Effector memory CD8-positive, alpha-beta T cell (primary cell): ENCODE data around the gene OTUB1.

ENCODE experiments used
- ATAC-seq: fragments of 150-1000 bp; cut with Tn5 transposase; replicated peaks from 2 replicates; pipeline ENCODE4 v1.10.0; 2021; ENCODE audit warnings: mild to moderate bottlenecking, moderate library complexity
- DNase-seq, 3 experiments: peaks; one replicate each; pipeline ENCODE4 v3.0.0; 2021
- H3K27ac Mint-ChIP-seq, 2 donors: one replicate each; pipeline ENCODE4 v1.8.0; 2022; ENCODE audit warnings: mild to moderate bottlenecking in 2 of 2, mixed read lengths in 2 of 2, moderate library complexity in 2 of 2
- H3K27me3 Mint-ChIP-seq, 2 donors: one replicate each; pipeline ENCODE4 v1.8.0; 2022; ENCODE audit warnings: mixed read lengths in 2 of 2
- H3K36me3 Mint-ChIP-seq: one replicate; pipeline ENCODE4 v1.8.0; 2022; ENCODE audit warnings: mild to moderate bottlenecking, moderate library complexity, mixed read lengths; ENCODE audit not compliant: insufficient read depth
- H3K4me1 Mint-ChIP-seq, 2 donors: one replicate each; pipeline ENCODE4 v1.8.0; 2022; ENCODE audit warnings: low read depth in 2 of 2, mixed read lengths in 2 of 2
- H3K4me3 Mint-ChIP-seq, 2 donors: one replicate each; pipeline ENCODE4 v1.8.0; 2022; ENCODE audit warnings: mild to moderate bottlenecking in 2 of 2, mixed read lengths in 2 of 2, moderate library complexity in 2 of 2
- H3K9me3 Mint-ChIP-seq, 2 donors: one replicate each; pipeline ENCODE4 v1.8.0; 2022; ENCODE audit warnings: mixed read lengths in 2 of 2

OTUB1 gene

DNA sequence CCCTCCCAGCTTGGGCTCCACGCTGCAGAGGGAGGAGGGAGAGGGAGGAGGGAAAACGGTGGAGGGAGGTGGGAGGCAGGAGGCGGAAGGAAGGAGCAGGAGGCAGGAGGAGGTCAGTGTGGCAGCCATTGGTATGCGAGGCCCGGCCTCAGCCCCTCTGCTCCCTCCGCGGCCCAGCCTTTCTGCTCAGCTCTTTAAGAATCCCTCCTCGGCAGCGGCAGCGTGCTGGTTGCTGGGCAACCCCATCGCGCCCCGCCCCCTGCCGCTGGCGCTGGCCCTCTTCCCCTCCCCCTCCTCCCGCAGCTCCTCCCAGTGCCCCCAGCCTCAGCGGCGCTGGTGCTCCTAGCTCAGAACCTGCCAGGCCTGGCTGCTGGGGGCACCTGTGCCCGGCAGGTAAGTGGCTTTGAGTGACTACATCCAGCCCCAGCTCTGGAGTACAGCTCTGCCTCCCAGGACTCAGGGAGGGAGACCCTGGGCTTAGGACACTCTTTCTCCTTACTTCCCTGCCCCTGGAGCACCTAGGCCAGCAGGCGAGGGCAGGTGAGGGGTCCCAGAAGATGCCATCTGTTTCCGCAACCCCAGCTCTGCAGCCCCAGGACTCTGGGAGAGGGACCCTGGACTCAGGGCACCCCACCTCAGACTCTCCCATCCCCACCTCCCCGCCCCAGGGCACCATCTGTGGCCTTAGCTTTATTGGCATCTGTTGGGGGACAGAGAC is 42.3 kb downstream of the OTUB1 start:
- peaks cover 30 to 51% of the 10 kb centered on the region in 2 donors for H3K27me3 Mint-ChIP-seq
- ATAC-seq (no peak), DNase-seq (no peak)
- H3K9me3 Mint-ChIP-seq = no peaks in the 10 kb centered on the region
- H3K4me1 Mint-ChIP-seq = no peaks in the 10 kb centered on the region
- no peak overlapping the region for H3K4me3 Mint-ChIP-seq
- no peaks in the 10 kb centered on the region for H3K36me3 Mint-ChIP-seq
- H3K27ac Mint-ChIP-seq = no peak overlapping the region

DNA sequence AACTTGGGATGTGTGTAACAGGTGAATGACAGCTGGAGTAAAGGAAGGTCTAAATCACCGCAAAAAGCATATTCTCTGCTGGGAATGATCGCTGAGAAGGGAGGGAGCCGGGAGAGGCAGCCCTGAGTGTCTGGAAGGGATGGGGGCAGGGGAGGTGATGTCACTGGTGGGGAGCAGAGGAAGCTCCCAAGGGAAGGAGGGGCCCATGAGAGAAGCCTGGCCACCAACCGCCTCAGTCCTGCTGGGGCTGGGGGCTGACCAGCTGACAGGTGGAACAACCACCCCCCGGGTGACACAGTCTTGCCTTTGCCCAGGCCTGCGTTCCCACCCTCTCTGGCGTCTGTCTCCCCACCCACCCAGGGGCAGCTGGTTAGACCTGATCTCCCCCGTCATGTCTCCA is 43.5 kb downstream of the OTUB1 start:
- no peaks in the 10 kb centered on the region for H3K9me3 Mint-ChIP-seq
- H3K4me3 Mint-ChIP-seq = no peak overlapping the region
- no peaks in the 10 kb centered on the region for H3K4me1 Mint-ChIP-seq
- ATAC-seq (no peak), DNase-seq (no peak)
- no peak overlapping the region for H3K27ac Mint-ChIP-seq
- no peaks in the 10 kb centered on the region for H3K36me3 Mint-ChIP-seq
- H3K27me3 Mint-ChIP-seq = peaks cover 40 to 63% of the 10 kb centered on the region in 2 donors

DNA sequence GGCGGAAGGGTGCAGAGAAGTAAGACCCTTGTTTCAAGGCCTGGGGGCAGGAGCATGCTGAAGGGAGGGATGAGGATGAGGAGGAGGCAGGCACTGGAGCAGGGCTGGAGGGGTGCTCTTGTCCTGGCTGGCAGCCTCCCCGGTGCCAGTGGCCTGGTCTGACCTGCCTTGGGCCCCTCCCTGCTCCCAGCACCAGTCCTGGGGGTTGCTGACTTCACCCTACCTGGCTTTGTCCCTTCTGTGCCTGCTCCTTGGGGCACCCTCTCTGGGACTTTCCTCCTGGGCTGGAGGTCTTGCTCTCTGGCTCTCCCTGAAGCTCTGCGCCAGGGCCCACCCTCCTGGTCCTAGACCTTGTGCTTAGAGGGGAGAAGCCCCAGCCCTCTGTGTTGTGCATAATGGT is 44.8 kb downstream of the OTUB1 start:
- DNase-seq (no peak), ATAC-seq (no peak)
- Mint-ChIP-seq H3K4me1 (peaks cover 4% of the 10 kb centered on the region in 2 donors), H3K4me3 (no peak overlapping the region), H3K36me3 (peaks cover 4% of the 10 kb centered on the region), H3K9me3 (no peaks in the 10 kb centered on the region), H3K27me3 (peaks cover 47 to 71% of the 10 kb centered on the region in 2 donors), H3K27ac (no peak overlapping the region)

DNA sequence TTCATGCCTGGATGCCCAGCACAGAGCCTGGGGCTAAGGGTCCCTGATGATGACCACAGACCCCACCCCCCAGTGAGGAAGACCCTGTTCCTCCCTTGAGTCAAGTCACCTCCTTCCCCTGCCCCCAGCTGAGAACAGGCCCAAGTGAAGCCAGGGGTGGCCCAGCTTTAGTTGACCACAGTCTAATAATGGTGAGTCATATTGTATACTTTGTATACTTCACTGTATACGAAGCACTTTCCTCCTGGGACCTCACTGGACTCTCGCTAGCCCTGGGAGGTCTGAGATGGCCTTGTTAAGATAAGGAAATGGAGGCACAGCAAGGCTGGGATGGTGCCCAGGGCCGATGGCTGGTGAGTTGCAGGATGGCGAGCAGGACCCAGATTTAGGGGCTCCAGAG is 45.8 kb downstream of the OTUB1 start:
- DNase-seq = no peak
- peaks cover 42 to 70% of the 10 kb centered on the region in 2 donors for H3K27me3 Mint-ChIP-seq
- no peak overlapping the region for H3K27ac Mint-ChIP-seq
- ATAC-seq = no peak
- peaks cover 4% of the 10 kb centered on the region for H3K36me3 Mint-ChIP-seq
- H3K9me3 Mint-ChIP-seq = no peaks in the 10 kb centered on the region
- no peak overlapping the region for H3K4me3 Mint-ChIP-seq
- peaks cover 4% of the 10 kb centered on the region in 2 donors for H3K4me1 Mint-ChIP-seq

DNA sequence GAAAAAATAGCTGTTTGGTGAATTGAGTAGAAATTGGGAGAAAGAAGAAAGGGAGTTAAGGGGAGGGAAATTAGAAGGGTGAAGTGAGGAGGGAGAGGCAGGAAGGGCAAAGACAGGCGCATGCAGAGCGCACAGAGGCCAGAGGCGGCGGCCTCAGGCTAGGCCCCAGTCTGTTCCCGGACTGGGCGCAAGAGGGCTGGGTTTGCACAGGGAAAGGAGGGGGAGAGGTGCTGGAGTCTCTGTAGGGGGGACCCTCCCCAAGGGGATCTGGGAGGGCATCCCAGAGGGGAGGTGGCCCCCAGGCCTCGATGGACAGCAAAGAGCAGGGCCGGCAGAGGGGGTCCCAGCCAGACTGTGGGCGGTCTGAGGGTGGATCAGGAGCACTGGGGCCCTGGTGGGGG is 48.2 kb downstream of the OTUB1 start:
- Mint-ChIP-seq H3K4me1 (peaks cover 4% of the 10 kb centered on the region in 2 donors), H3K4me3 (peak overlapping the region; percentile 76 to 78), H3K27ac (no peak overlapping the region), H3K9me3 (no peaks in the 10 kb centered on the region), H3K36me3 (peaks cover 7% of the 10 kb centered on the region), H3K27me3 (peaks cover 42 to 76% of the 10 kb centered on the region in 2 donors)
- DNase-seq = no peak
- no peak for ATAC-seq

DNA sequence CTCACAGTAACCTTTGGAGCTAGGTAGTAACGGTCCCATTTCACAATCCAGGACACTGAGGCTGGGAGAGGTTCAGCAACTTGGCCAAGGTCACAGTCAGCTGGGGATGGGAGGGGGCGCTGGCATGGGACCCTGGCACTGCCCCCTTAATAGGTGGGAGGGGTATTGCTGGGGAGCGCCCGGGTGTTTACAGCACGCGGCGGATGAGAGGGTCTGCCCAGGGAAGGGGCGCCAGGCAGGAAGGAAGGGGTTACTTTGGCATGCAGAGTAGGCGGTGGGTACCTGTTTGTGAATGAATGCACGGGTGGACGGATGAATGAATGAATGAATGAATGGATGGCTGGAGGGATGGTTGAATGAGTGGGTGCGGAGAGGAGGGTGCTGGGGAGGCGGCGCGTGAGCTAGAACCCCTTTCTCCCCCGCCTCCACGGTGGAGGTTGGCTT is 48.9 kb downstream of the OTUB1 start:
- H3K27me3 Mint-ChIP-seq = peaks cover 38 to 76% of the 10 kb centered on the region in 2 donors

DNA sequence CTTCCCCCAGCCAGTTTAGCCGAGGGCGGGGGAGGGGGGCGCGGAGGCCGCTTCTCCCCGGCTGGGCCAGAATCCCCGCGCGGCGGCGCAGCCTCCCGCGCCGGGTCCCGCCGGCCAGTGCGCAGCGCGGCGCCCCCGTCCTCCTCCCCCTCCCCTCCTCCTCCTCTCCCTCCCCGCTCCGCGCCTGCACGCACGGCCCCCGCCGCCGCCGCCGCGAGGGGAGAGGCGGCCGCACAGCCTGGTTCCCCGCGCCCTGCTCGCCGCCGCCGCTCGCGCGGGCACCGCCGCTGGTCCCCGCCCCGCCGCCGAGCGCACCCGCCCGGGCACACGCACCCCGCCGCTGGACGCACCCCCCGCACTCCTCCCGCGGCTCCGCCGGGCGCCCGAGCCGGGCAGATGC is 49.3 kb downstream of the OTUB1 start, which contains the start of gene FLRT1:
TSS of gene FLRT1 (plus strand) at position 356 of the 400 bp plus-strand sequence. CDS start 80,337 bp downstream, outside the sequence.
- Mint-ChIP-seq H3K4me1 (peaks cover 4% of the 10 kb centered on the region in 2 donors), H3K36me3 (peaks cover 7% of the 10 kb centered on the region), H3K27ac (no peak within 1 kb of the TSS), H3K4me3 (peak within 1 kb of the TSS; percentile 76 to 78), H3K27me3 (peaks cover 39 to 76% of the 10 kb centered on the region in 2 donors), H3K9me3 (no peaks in the 10 kb centered on the region)
- ATAC-seq (no peak), DNase-seq (no peak)

More for the DNA sequence above, 48.9 kb downstream of the OTUB1 start:
- DNase-seq = no peak
- no peaks in the 10 kb centered on the region for H3K9me3 Mint-ChIP-seq
- H3K27ac Mint-ChIP-seq = no peak overlapping the region
- H3K36me3 Mint-ChIP-seq = peaks cover 7% of the 10 kb centered on the region
- H3K4me3 Mint-ChIP-seq = peak overlapping the region; percentile 76 to 78
- peaks cover 4% of the 10 kb centered on the region in 2 donors for H3K4me1 Mint-ChIP-seq
- ATAC-seq = no peak

DNA sequence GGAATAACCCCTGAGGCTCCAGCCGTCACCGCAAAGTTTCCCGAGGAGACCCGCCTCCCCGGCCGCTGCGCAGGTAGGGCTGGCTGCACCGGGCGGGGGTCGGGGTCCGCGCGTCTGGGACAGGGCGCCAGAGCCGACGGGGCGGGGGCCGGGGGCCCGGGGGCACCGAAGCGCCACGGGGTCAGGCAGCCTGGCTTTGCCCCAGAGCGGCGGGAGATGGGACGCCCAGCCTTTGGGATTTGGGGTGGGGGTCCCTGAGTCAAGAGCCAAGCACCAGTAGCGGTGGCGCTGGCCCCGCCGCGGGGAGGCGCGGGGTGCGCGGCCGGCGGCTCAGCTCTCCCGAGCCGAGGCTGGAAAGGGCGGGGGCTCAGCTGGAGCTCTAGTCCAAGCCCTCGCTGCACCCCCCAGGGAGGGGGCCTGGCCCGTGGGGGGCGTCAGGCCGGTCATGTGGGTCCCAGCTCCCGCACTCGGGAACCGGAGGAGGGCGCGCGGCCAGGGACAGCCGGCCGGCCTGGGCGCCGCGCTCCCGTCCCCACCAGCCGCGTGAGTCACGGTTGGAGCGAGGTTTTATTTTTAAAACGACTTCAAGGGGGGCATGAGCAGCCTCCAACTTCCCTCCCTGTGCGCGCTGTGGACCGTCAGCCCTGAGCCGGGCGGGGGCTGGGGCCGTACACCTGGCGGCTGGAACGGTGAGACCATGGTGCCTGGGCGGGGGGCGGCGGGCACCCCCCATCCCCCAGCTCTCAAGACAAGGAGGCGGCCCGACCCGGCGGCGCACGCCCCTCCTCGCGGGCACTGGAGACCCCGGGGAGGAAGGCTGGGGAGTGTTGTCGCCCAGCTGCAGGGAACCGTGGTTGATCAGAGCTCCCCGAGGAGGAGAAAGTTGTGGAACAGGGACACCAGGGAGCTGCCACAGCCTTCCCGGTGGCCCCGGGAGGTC is 50.1 kb downstream of the OTUB1 start:
- no peak overlapping the region for H3K27ac Mint-ChIP-seq
- peaks cover 7% of the 10 kb centered on the region for H3K36me3 Mint-ChIP-seq
- no peaks in the 10 kb centered on the region for H3K9me3 Mint-ChIP-seq
- ATAC-seq = no peak
- H3K4me3 Mint-ChIP-seq = no peak overlapping the region
- peaks cover 41 to 75% of the 10 kb centered on the region in 2 donors for H3K27me3 Mint-ChIP-seq
- DNase-seq = no peak
- peaks cover 4% of the 10 kb centered on the region in 2 donors for H3K4me1 Mint-ChIP-seq

DNA sequence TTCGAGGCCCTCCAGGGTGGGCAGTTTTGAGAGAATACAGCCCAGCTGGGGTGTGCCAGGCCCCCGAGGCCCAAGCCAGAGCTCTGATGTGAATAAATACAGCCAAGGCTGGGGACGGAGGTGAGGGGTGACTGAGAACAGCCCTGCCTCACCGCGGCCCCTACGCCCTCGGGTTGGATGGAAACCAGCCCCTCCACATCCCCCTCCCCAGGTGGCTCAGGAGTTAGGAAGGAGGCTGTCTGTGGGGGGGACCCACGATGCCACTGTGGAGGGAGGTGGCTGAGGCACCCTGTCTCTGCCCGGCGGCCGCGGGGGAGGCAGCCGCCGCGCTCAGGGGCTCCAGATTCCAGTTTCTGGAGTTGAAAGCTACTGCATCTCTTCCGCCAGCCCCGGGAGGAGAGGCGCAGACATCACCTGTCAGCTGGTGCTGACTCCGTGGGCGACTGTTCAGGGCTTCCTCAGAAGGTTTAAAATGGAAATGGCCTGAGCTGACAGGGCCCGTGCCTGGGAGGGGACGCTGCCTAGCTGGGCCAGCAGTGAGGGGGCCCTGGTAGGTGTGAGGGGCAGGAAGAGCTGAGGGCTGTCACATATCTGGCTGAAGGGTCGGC is 50.9 kb downstream of the OTUB1 start:
- H3K4me1 Mint-ChIP-seq = peaks cover 4% of the 10 kb centered on the region in 2 donors
- ATAC-seq = no peak
- no peak overlapping the region for H3K27ac Mint-ChIP-seq
- no peak overlapping the region for H3K4me3 Mint-ChIP-seq
- H3K36me3 Mint-ChIP-seq = peaks cover 7% of the 10 kb centered on the region
- H3K9me3 Mint-ChIP-seq = no peaks in the 10 kb centered on the region
- H3K27me3 Mint-ChIP-seq = peaks cover 41 to 75% of the 10 kb centered on the region in 2 donors
- DNase-seq = no peak

DNA sequence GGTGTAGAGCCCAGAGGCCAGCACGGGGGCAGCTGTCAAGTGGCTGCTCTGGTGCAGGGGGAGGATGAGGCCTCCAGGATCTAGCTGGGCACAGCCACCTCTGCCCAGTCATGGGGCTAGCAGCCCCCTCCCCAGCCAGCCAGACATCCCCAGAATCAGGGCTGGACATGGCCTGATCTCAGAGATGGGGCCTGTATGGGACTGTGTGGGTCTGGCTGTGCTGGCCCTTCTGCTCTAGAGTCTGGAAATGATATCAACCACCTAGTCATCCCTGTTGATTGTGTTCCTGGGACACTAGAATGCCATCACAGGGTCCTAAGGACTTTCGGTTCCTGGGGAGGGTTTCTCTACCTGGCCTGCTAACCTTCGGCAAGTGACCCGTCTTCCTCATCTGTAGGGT is 52.3 kb downstream of the OTUB1 start:
- Mint-ChIP-seq H3K36me3 (peaks cover 7% of the 10 kb centered on the region), H3K27me3 (peaks cover 34 to 64% of the 10 kb centered on the region in 2 donors), H3K4me1 (peaks cover 4% of the 10 kb centered on the region in 2 donors), H3K9me3 (no peaks in the 10 kb centered on the region), H3K27ac (no peak overlapping the region), H3K4me3 (no peak overlapping the region)
- DNase-seq (no peak), ATAC-seq (no peak)

DNA sequence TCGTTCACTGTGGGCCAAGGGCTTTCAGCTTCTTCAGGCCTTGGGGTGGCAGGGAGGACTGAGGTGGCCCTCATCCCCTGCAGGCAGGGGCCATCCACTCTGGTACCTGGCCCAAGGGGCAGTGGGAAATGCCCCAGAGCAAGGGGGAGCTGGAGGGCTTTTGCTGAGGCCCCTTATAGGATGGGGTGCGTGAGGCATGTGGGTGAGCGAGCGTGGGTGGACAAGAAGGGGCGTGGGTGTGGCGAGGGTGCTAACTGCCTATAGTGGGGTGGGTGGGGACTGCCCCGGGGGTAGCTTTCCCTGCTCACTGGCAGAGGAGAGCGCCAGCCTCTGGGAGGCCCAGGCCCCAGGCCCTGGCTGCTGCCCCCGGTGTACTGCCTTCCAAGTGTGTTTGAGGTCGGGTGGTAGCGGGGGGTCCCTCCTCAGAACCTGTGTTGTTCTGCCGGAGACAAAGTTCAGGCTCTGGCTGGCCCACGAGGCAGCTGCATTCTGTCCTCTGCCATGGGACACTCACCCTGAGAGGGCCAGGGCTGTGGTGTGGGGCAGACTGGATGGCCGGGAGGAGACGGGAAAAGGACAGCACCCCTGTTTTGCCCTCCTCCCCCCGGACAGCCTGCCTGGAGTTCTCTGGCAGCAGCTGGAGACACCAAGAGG is 52.9 kb downstream of the OTUB1 start:
- no peaks in the 10 kb centered on the region for H3K9me3 Mint-ChIP-seq
- H3K4me1 Mint-ChIP-seq = peaks cover 4% of the 10 kb centered on the region in 2 donors
- DNase-seq (no peak), ATAC-seq (no peak)
- H3K27me3 Mint-ChIP-seq = peaks cover 30 to 57% of the 10 kb centered on the region in 2 donors
- no peak overlapping the region for H3K27ac Mint-ChIP-seq
- H3K36me3 Mint-ChIP-seq = peaks cover 7% of the 10 kb centered on the region
- no peak overlapping the region for H3K4me3 Mint-ChIP-seq

DNA sequence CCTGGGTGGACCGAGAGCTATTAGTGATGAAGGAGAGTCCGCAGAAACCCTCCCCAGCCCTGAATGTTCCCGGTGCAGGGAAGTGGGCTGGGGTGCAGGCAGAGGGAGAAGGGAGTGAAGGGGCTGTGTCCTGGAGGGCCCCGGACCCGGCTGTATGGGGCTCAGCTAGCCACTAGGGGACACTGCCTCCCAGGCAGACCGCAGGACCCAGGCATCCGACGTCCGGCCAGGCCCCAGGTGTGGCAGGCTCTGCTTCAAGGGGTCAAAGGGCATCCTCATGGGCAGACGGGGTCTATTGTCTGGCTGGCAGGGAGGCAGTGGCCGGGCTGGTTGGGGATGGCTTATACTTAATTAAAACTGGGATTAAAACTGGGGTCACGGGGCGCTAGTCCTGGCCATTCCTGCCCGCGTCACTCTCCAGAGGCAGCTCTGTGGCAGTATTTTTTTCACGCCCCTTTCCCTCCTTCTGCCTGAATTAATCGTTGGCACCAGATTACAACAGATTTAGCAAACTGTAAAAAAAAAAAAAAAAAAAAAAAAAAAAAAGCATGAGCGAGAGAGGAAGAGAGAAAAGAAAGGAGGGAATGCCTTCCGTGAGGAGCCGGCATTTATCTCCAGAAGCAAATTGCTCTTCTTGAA is 54.6 kb downstream of the OTUB1 start:
- peaks cover 3% of the 10 kb centered on the region for H3K36me3 Mint-ChIP-seq
- peaks cover 17 to 43% of the 10 kb centered on the region in 2 donors for H3K27me3 Mint-ChIP-seq
- no peak overlapping the region for H3K4me3 Mint-ChIP-seq

More for the DNA sequence above, 54.6 kb downstream of the OTUB1 start:
- no peak overlapping the region for H3K27ac Mint-ChIP-seq
- no peaks in the 10 kb centered on the region for H3K9me3 Mint-ChIP-seq
- ATAC-seq (no peak), DNase-seq (no peak)
- H3K4me1 Mint-ChIP-seq = no peaks in the 10 kb centered on the region
